Gastrocnemius medialis (tissue), 4 donors: ENCODE results near the gene FREM2. TPM values are rescaled to one million over a fixed set of nuclear protein-coding genes. Genes with fewer than 3 reads are reported as not detected.

Source experiments
- ATAC-seq, 2 donors: fragments of 150-250 bp; one replicate each; pipeline ENCODE4 v1.9.1; 2016
- DNase-seq, 2 donors: peaks; one replicate each; pipeline ENCODE4 v3.0.0-alpha.2; 2019
- H3K27ac ChIP-seq, 4 donors: fragments of 200-600 bp; sonication (generic); 1 replicate in 1 of 4; 2 replicates in 3 of 4; pipeline ENCODE4 v1.5.1; 2016 to 2018; ENCODE audit warnings: mild to moderate bottlenecking in 2 of 4, moderate library complexity in 1 of 4
- H3K27me3 ChIP-seq, 3 donors: fragments of 200-600 bp; sonication (generic) in 2 of 3; 1 replicate in 1 of 3; 2 replicates in 2 of 3; pipeline versions ENCODE4 v1.5.1 to v1.6.0; 2016 to 2019; ENCODE audit warnings: mild to moderate bottlenecking in 1 of 3, moderate library complexity in 1 of 3
- H3K36me3 ChIP-seq, 2 donors: fragments of 200-600 bp; sonication (generic) in 1 of 2; one replicate each; pipeline ENCODE4 v1.5.1; 2017 to 2018
- H3K4me1 ChIP-seq, 2 donors: fragments of 200-600 bp; sonication (generic) in 1 of 2; one replicate each; pipeline ENCODE4 v1.5.1; 2016 to 2017; ENCODE audit warnings: mild to moderate bottlenecking in 2 of 2
- H3K4me3 ChIP-seq, 4 donors: fragments of 200-600 bp; sonication (generic) in 3 of 4; 1 replicate in 1 of 4; 2 replicates in 3 of 4; pipeline ENCODE4 v1.5.1; 2016 to 2019; ENCODE audit warnings: mild to moderate bottlenecking in 2 of 4
- H3K9me3 ChIP-seq, 3 donors: fragments of 200-600 bp; sonication (generic) in 2 of 3; 1 replicate in 1 of 3; 2 replicates in 2 of 3; pipeline ENCODE4 v1.5.1; 2016 to 2019
- POLR2A ChIP-seq, 2 donors: fragments of 450-650 bp; IDR thresholded peaks; one replicate each; pipeline ENCODE4 v1.6.1; 2017; ENCODE audit warnings: antibody characterized with exemption in 2 of 2, mild to moderate bottlenecking in 2 of 2, moderate library complexity in 2 of 2
- in situ Hi-C, 4 donors: fragments of 200-750 bp; cut with MboI; loops; one replicate each; pipeline versions ENCODE4 v1.15.0 to v1.8.0; 2017; ENCODE audit warnings: low sequenced_read_pairs in 4 of 4
- intact Hi-C: fragments of 100-400 bp; cut with DNase I; formaldehyde crosslinking; loops from one replicate; pipeline ENCODE4 v1.15.1; 2023; ENCODE audit warnings: low total_unique reads
- total RNA-seq, 4 donors: library from RNA; depleted of rRNA; stranded (reverse); fragments of >200 nt; gene quantifications; one replicate each; pipeline versions ENCODE4 v1.1.0 to v1.2.3, GENCODE V29; 2016
- TF ChIP-seq, protein P1 (sequence below), 5 experiments: fragments of 450-650 bp in 3 of 5; fragments of 200-600 bp in 2 of 5; sonication (generic) in 2 of 5; IDR thresholded peaks in 4 of 5; conservative IDR thresholded peaks in 1 of 5; 1 replicate in 4 of 5; 2 replicates in 1 of 5; pipeline ENCODE4 v1.5.1; 2016 to 2019; ENCODE audit warnings: antibody characterized with exemption in 5 of 5, mild to moderate bottlenecking in 3 of 5, moderate library complexity in 3 of 5

The FREM2 gene
- total RNA-seq, 4 donors from 2014 or later = 1.3 to 6.4 (median 2.4) TPM

GRCh38 chr13:38875186-38875875, 188.5 kb downstream of the FREM2 start:
- Histone ChIP-seq H3K9me3 (no peaks in the 10 kb centered on the region), H3K27ac (no peak overlapping the region), H3K27me3 (no peaks in the 10 kb centered on the region), H3K4me3 (no peak overlapping the region), H3K36me3 (peaks cover 0 to 12% of the 10 kb centered on the region in 2 donors), H3K4me1 (peaks cover 15% of the 10 kb centered on the region in 2 donors)
- in situ Hi-C loops (no loop called here), intact Hi-C loops (no loop called here)
- TF ChIP-seq, protein P1, sequence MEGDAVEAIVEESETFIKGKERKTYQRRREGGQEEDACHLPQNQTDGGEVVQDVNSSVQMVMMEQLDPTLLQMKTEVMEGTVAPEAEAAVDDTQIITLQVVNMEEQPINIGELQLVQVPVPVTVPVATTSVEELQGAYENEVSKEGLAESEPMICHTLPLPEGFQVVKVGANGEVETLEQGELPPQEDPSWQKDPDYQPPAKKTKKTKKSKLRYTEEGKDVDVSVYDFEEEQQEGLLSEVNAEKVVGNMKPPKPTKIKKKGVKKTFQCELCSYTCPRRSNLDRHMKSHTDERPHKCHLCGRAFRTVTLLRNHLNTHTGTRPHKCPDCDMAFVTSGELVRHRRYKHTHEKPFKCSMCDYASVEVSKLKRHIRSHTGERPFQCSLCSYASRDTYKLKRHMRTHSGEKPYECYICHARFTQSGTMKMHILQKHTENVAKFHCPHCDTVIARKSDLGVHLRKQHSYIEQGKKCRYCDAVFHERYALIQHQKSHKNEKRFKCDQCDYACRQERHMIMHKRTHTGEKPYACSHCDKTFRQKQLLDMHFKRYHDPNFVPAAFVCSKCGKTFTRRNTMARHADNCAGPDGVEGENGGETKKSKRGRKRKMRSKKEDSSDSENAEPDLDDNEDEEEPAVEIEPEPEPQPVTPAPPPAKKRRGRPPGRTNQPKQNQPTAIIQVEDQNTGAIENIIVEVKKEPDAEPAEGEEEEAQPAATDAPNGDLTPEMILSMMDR (IDR thresholded peaks at IDR 0.05 in 4 of 5, conservative IDR thresholded peaks at IDR 0.05 in 1 of 5) = no peak
- no peak for TF ChIP-seq POLR2A (IDR thresholded peaks at IDR 0.05)
- DNase-seq (no peak), ATAC-seq (no peak)

GRCh38 chr13:38879278-38879677, 192.4 kb downstream of the FREM2 start:
- H3K27me3 ChIP-seq = no peaks in the 10 kb centered on the region
- H3K9me3 ChIP-seq = no peaks in the 10 kb centered on the region
- intact Hi-C loops = no loop called here
- TF ChIP-seq, protein P1 (IDR thresholded peaks at IDR 0.05 in 4 of 5, conservative IDR thresholded peaks at IDR 0.05 in 1 of 5) = no peak
- in situ Hi-C loops = no loop called here
- H3K27ac ChIP-seq = no peak overlapping the region
- peaks cover 0 to 6% of the 10 kb centered on the region in 2 donors for H3K4me1 ChIP-seq
- peaks cover 0 to 18% of the 10 kb centered on the region in 2 donors for H3K36me3 ChIP-seq
- no peak overlapping the region for H3K4me3 ChIP-seq
- no peak for DNase-seq
- no peak for ATAC-seq

- TF ChIP-seq, protein P1 (IDR thresholded peaks at IDR 0.05 in 4 of 5, conservative IDR thresholded peaks at IDR 0.05 in 1 of 5) = no peak
- TF ChIP-seq POLR2A (IDR thresholded peaks at IDR 0.05) = no peak
- intact Hi-C loops (no loop called here), in situ Hi-C loops (no loop called here)
- Histone ChIP-seq H3K4me3 (no peak overlapping the region), H3K27ac (no peak overlapping the region), H3K36me3 (peaks cover 0 to 18% of the 10 kb centered on the region in 2 donors), H3K27me3 (no peaks in the 10 kb centered on the region), H3K9me3 (no peaks in the 10 kb centered on the region), H3K4me1 (peaks cover 0 to 6% of the 10 kb centered on the region in 2 donors)
- no peak for ATAC-seq
- DNase-seq = no peak
Observed at GRCh38 chr13:38879786-38880185, 192.9 kb downstream of the FREM2 start.

DNA sequence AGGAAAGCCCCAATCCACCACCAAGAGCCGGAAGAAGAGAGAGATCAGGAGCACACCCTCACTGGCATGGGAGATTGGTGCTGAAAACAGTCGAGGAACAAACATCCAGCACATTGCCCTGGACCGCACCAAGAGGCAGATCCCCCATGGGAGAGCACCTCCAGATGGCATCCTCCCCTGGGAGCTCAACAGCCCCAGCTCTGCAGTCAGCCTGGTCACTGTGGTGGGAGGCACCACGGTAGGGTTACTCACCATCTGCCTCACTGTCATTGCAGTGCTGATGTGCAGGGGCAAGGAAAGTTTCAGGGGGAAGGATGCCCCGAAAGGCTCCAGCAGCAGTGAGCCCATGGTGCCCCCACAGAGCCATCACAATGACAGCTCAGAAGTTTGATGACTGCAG, 193.5 kb downstream of the FREM2 start:
- ATAC-seq = no peak
- Histone ChIP-seq H3K4me1 (peaks cover 0 to 6% of the 10 kb centered on the region in 2 donors), H3K27ac (no peak overlapping the region), H3K4me3 (no peak overlapping the region), H3K36me3 (peaks cover 0 to 18% of the 10 kb centered on the region in 2 donors), H3K27me3 (no peaks in the 10 kb centered on the region), H3K9me3 (no peaks in the 10 kb centered on the region)
- DNase-seq = no peak
- TF ChIP-seq POLR2A (IDR thresholded peaks at IDR 0.05) = no peak
- TF ChIP-seq, protein P1 (IDR thresholded peaks at IDR 0.05 in 4 of 5, conservative IDR thresholded peaks at IDR 0.05 in 1 of 5) = no peak
- intact Hi-C loops = no loop called here
- in situ Hi-C loops = no loop called here

DNA sequence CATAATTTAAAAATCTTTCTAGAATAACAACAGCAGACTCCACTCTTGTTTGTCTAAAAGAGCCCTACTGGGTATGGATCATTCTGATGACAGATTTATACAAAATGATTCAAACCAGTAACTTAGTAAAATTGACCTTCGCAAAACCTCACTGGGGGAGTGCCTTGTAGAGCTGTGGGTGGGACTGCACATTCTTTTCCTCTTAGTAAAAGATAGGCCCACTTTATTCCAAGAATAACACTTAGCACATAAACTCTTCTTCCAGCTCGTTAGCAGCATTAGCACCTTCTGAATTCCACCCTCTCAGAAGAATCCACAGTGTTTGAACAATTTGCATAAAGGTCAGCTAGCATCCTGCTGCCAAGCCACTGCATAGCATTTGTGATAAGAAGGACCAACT, 196.9 kb downstream of the FREM2 start:
- H3K9me3 ChIP-seq = no peaks in the 10 kb centered on the region
- intact Hi-C loops = no loop called here
- no peak overlapping the region for H3K4me3 ChIP-seq
- ATAC-seq (no peak), DNase-seq (no peak)
- in situ Hi-C loops = no loop called here
- peaks cover 0 to 9% of the 10 kb centered on the region in 2 donors for H3K36me3 ChIP-seq
- no peak for TF ChIP-seq POLR2A (IDR thresholded peaks at IDR 0.05)
- TF ChIP-seq, protein P1 (IDR thresholded peaks at IDR 0.05 in 4 of 5, conservative IDR thresholded peaks at IDR 0.05 in 1 of 5) = no peak
- H3K27ac ChIP-seq = no peak overlapping the region
- H3K27me3 ChIP-seq = no peaks in the 10 kb centered on the region
- H3K4me1 ChIP-seq = no peaks in the 10 kb centered on the region
